ENCODE measurements around the gene FAM120B. TPM values are rescaled to one million over a fixed set of nuclear protein-coding genes. Genes with fewer than 3 reads are reported as not detected.

FAM120B gene
- total RNA-seq, 1 experiment from 2014 or later: 16.7 TPM

DNA sequence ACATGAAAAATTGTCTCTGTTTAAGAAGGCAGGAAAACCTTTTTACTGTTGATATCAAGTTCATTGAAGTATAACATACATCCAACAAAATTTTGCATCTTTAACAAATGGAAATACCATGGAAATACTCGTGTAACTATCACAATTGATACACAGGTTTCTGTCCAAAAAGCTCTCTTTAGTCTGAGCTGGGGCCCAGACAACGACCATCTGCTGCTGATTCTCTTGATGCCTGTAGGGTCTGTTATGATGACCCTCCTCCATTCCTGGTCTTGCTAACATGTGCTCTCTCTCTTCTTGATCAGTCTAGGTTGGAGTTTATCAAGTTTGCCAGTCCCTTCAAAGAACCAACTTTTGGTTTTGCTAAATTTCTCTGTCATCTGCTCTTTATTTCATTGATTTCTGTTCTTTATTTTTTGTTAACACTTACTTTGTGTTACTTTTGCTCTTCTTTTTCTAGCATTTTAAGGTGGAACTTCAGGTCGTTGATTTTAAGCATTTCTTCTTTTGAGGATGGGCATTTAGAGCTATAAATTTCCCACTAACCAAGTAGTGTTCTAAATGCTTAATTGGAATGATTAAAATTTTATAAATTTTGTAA lies 129.8 kb downstream of the FAM120B start:
- H3K23ac ChIP-seq (ENCODE audit: insufficient read length, low read depth, low read length): no peak overlapping the region
- H3K4ac ChIP-seq (ENCODE audit: low read depth, low read length): no peak overlapping the region
- H4K20me1 ChIP-seq (ENCODE audit: control insufficient read depth, insufficient read depth, insufficient read length): no peaks in the 10 kb centered on the region
- H2BK5ac ChIP-seq (ENCODE audit: insufficient read length, low read length): no peak overlapping the region
- WGBS (ENCODE audit: extremely low coverage, insufficient read length, low lambda C conversion rate): no CpG with 5 or more reads among the region's 3 CpGs
- H2AFZ ChIP-seq (ENCODE audit: low read length): no peak overlapping the region
- DNase-seq: no peak
- no peaks in the 10 kb centered on the region for H3K79me1 ChIP-seq (ENCODE audit: insufficient read depth, low read depth, low read length, poor library complexity, severe bottlenecking)
- H3K9me3 ChIP-seq (ENCODE audit: control insufficient read depth, low read depth, low read length): no peaks in the 10 kb centered on the region
- H3K56ac ChIP-seq (ENCODE audit: insufficient read length, low read depth, low read length): no peak overlapping the region
- no peak overlapping the region for H4K8ac ChIP-seq (replicated peaks; ENCODE audit: insufficient read length, low read depth, low read length)
- Mint-ChIP-seq H3K4me1 (peaks cover 16 to 29% of the 10 kb centered on the region in 2 experiments), H3K4me3 (no peak overlapping the region), H3K27me3 (ENCODE audit: low read depth) (peaks cover 6% of the 10 kb centered on the region), H3K36me3 (ENCODE audit: insufficient read depth in 1 of 3, low read depth in 3 of 3) (peaks cover 0 to 9% (median 5%) of the 10 kb centered on the region in 3 experiments; a peak in 5 of 7 replicates), H3K9me3 (peaks cover 0 to 4% of the 10 kb centered on the region in 2 experiments; a peak in 3 of 5 replicates), H3K27ac (no peak overlapping the region)
- H2AK5ac ChIP-seq (ENCODE audit: insufficient read length, low read length): no peak overlapping the region
- no peaks in the 10 kb centered on the region for H3K4me1 ChIP-seq (ENCODE audit: insufficient read depth, low read length)
- H3K9ac ChIP-seq (ENCODE audit: extremely low read depth, insufficient read length, low read length): no peak overlapping the region
- no peak overlapping the region for H3K14ac ChIP-seq (ENCODE audit: insufficient read depth, low read length)
- no peak overlapping the region for H4K91ac ChIP-seq (ENCODE audit: insufficient read length, low read depth, low read length)
- H3K23me2 ChIP-seq (ENCODE audit: insufficient read length, low read depth, low read length, poor library complexity, severe bottlenecking): no peaks in the 10 kb centered on the region
- H2BK12ac ChIP-seq (ENCODE audit: insufficient read length, low read depth, low read length): no peak overlapping the region
- no peak overlapping the region for H4K5ac ChIP-seq (ENCODE audit: insufficient read length, low read depth, low read length)
- TF ChIP-seq, protein P1, sequence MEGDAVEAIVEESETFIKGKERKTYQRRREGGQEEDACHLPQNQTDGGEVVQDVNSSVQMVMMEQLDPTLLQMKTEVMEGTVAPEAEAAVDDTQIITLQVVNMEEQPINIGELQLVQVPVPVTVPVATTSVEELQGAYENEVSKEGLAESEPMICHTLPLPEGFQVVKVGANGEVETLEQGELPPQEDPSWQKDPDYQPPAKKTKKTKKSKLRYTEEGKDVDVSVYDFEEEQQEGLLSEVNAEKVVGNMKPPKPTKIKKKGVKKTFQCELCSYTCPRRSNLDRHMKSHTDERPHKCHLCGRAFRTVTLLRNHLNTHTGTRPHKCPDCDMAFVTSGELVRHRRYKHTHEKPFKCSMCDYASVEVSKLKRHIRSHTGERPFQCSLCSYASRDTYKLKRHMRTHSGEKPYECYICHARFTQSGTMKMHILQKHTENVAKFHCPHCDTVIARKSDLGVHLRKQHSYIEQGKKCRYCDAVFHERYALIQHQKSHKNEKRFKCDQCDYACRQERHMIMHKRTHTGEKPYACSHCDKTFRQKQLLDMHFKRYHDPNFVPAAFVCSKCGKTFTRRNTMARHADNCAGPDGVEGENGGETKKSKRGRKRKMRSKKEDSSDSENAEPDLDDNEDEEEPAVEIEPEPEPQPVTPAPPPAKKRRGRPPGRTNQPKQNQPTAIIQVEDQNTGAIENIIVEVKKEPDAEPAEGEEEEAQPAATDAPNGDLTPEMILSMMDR (conservative IDR thresholded peaks at IDR 0.05): no peak
- no peak overlapping the region for H3K4me2 ChIP-seq (ENCODE audit: insufficient read depth, insufficient read length, low read length)
- H3T11ph ChIP-seq (ENCODE audit: low read length): no peak overlapping the region
- no peak overlapping the region for H3K27ac ChIP-seq (ENCODE audit: insufficient read length, low read depth, low read length)
- H2BK20ac ChIP-seq (ENCODE audit: low read depth, low read length, poor library complexity, severe bottlenecking): no peak overlapping the region
- no peaks in the 10 kb centered on the region for H3K27me3 ChIP-seq (ENCODE audit: insufficient read depth, low read length)
- H2BK15ac ChIP-seq (ENCODE audit: low read depth, low read length): no peak overlapping the region
- no peaks in the 10 kb centered on the region for H3K79me2 ChIP-seq (ENCODE audit: insufficient read depth, low read length)
- H2BK120ac ChIP-seq (ENCODE audit: low read depth, low read length, poor library complexity, severe bottlenecking): no peak overlapping the region
- no peak overlapping the region for H3K18ac ChIP-seq (ENCODE audit: insufficient read length, low read depth, low read length)

Data from H9 (cell line).